Astrocyte (in vitro differentiated cells and primary cell): Measurements from ENCODE around the gene HIF1AN.

ENCODE experiments used
- EZH2 ChIP-seq: IDR thresholded peaks from 2 replicates; pipeline ENCODE4 v1.6.1; 2012; ENCODE audit warnings: mild to moderate bottlenecking, low read length, inconsistent platforms; ENCODE audit not compliant: insufficient read depth
- TF ChIP-seq, protein P1 (sequence below): IDR thresholded peaks from 2 replicates; pipeline ENCODE4 v1.5.1; 2011; ENCODE audit warnings: low read depth, mild to moderate bottlenecking, inconsistent platforms, low read length, moderate library complexity; ENCODE audit not compliant: insufficient read depth

DNA sequence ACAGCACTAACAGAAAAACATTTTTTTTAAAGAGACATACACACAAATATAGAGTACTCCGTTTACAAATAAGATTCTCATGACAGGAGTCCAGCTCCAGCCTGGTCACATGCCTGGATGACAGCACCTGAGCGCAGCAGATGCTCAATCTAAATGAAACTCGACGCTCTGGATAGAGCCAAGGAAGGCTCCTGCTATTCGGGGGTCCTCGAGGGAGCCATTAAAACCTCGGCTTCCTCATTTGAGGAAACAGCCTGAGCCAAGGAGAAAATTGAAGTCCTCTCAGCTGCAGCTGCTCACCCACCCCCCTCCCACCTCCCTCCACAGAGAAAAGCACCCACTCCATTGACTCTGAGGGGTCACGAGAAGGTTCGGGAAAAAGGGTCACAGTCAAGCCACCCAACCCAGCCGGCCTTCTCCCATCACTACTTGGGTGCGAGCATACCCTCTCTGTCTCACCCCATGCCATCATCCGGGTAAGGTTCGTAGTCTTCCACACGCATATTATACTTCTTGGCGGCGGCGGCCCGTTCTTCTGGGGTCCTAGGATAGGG is 6.7 kb upstream of the HIF1AN start:
- TF ChIP-seq, protein P1, sequence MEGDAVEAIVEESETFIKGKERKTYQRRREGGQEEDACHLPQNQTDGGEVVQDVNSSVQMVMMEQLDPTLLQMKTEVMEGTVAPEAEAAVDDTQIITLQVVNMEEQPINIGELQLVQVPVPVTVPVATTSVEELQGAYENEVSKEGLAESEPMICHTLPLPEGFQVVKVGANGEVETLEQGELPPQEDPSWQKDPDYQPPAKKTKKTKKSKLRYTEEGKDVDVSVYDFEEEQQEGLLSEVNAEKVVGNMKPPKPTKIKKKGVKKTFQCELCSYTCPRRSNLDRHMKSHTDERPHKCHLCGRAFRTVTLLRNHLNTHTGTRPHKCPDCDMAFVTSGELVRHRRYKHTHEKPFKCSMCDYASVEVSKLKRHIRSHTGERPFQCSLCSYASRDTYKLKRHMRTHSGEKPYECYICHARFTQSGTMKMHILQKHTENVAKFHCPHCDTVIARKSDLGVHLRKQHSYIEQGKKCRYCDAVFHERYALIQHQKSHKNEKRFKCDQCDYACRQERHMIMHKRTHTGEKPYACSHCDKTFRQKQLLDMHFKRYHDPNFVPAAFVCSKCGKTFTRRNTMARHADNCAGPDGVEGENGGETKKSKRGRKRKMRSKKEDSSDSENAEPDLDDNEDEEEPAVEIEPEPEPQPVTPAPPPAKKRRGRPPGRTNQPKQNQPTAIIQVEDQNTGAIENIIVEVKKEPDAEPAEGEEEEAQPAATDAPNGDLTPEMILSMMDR = no peak
- TF ChIP-seq EZH2 = no peak
